Measurements from ENCODE around the gene RAB37.

RAB37 gene

DNA sequence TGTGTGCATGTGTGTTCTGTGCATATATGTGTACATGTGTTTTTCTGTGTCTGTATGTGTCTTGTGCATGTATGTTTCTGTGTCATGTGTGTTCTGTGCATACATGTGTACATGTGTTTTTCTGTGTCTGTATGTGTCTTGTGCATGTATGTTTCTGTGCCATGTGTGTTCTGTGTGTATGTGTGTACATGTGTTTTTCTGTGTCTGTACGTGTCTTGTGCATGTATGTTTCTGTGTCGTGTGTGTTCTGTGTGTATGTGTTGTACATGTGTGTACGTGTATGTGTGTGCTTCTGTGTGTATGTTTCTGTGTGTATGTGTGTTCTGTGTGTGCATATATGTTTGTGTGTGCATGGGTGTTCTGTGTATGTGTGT lies 8.4 kb upstream of the RAB37 start:
- no peak for DNase-seq

DNA sequence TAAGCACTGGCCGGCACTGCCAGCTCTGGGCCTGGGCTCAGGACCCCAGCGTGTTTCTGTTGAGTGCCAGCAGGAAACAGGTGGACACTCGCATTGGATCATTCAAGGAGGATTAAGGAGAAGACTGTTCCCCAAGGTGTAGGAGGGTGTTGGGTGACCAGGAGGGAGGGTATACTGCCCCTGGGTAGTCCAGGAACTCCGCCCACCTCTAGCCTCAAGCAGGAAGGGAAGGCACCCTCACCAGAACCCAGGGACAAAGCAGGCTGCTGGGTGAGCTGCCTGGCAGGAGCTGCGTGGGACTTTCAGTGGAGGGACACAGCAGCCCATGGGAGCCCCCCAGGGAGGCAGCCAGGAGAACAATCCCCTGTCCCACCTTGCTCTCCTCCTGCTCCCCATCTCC lies 7.7 kb upstream of the RAB37 start:
- DNase-seq = no peak

DNA sequence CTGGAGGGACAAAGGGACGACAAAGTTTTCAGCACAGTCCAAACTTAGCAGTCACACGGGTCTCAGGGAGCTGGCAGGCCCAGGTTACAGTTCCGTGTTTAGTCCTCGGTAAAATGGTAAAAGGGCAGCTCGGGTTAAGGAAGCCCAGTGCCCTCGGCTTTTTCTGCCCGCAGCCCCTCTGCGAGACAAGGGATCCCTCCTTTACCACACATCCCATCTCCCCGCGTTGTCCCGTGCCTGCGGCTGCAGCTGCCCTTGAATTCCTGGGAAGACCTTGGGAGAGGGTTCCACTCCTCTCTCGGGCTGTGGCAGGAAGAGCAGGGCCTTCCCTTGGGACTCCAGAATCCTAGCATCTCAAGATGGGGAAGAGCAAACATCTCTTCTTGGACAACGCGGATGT lies 7.2 kb upstream of the RAB37 start:
- no peak for DNase-seq

DNA sequence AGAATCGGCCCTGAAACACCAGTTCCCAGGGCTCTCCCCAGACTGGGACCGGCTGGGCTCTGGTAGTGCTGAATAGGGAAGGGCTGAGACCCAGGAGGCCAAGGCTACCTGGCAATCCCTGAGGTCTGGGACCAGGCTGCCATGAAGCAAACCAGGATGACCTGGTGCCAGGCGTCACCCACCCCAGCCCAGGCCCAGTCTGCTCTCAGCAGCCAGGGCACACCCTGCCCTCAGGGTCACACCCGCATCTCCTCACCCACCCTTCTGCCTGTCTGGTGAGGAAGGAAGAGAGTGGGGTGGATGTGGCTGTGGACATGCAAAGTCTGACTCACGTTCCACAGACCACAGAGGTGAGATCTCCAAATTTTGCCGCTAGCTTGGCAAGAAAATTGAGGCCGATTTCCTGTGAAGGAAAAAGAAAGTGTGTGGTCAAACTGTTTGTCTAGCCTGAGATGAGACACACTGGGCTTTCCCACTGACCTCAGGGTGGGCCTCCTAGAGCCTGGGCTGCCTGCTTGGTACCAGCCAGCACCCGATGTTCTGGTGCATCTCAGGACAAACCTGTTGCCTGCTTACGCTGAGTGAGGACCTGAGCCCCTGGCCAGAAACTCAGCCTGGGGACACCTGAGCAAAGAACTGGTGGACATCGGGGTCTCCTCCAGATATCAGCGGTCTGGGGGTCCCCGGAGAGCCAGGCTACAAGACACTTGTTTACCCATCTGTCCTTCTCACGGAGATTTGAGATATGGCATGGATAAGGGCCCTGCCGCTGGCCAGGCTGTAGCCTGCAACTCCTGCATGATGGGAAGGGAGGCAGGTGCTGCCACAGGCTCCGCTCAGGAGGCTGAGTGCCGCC lies 6.3 kb upstream of the RAB37 start:
- no peak for DNase-seq

DNA sequence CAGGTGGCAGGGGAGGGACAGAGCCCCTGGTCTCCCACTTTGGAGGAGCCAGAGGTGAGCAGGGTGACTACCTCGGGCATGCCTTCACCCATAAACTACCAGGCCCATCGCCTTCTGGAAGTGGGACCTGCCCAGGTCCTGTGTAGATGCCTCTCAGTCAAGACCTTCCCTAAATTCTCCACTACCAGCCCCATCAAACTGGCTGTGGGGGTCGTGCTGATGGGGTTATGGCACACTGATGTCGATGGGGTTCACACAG lies 5.8 kb upstream of the RAB37 start:
- DNase-seq = no peak

DNA sequence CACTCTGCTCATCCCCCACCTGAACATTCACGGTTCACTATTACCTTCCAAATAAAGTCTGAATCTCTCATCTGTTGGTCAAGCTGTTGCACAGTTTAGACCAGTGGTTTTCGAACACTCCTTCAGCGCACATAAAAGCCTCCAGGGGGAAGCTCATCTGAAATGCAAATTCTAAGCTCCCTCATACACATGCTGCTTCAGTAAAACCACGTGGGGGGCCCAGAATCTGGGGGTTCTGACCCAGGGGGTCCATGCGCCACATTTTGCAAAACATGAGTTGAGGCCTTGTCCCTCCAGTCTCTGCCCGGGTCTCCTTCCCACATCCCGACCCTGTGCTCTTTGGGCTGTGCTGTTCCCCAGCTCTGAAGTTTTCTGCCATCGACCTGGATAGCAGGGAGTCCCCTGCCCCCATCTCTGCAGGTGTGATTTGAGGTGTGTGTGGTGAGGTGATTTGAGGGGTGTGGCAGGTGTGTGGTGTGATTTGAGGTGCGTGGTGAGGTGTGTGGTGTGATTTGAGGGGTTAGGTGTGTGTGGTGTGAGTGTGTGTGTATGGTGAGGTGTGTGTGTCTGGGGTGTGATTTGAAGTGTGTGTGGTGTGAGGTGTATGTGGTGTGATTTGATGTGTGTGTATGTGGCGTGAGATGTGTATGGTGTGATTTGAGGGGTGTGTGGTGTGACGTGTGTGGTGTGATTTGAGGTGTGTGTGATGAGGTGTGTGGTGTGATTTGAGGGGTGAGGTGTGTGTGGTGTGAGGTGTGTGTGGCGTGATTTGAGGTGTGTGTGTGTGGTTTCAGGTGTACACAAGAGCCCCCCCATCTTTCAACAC lies 4.8 kb upstream of the RAB37 start:
- no peak for DNase-seq

DNA sequence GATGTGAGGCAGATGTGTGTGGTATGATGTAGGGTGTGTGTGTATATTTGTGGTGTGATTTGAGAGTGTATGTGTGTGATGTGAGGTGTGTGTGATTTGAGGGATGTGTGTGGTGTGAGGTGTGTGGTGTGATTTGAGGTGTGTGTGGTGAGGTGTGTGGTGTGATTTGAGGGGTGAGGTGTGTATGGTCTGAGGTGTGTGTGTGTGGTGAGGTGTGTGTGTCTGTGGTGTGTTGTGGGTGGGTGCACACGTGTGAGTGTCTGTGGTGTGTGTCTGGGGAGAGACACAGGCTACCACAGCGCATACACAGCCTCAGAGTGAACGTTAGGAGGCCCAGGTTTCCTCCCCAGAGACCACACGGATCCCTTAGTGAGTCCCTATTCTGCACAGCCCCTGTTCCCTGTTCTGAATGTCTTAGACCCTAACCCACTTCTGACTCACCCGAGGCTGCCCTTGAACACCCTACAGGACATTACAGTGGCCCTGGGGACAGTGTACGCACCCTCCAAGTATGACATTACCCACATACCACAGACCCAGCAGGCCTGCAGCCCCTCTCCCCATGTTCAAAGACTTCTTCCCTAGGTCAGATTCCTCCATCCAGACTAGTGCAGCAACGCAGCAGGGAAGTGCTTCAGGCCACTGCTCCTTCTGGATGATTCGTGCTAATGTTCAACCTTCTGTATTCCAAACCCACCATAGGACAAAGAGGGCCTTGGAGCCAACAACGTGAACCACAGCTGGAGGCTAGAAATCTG lies 3.5 kb upstream of the RAB37 start:
- no peak for DNase-seq

DNA sequence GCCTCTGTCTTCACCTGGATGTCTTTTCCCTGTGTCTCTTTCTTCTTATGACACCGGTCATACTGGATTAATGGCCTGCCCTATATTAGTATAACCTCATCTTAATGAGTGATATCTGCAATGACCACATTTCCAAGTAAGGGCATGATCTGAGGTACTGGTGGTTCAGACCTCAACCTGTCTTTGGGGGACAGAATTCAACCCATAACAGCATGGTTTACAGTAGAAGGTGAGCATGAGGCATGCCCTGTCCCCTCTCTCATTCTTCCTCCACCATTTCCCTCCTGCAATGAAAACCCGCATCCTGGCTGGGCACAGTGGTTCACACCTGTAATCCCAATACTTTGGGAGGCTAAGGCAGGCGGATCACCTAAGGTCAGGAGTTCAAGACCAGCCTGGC lies 2.8 kb upstream of the RAB37 start:
- DNase-seq = no peak

DNA sequence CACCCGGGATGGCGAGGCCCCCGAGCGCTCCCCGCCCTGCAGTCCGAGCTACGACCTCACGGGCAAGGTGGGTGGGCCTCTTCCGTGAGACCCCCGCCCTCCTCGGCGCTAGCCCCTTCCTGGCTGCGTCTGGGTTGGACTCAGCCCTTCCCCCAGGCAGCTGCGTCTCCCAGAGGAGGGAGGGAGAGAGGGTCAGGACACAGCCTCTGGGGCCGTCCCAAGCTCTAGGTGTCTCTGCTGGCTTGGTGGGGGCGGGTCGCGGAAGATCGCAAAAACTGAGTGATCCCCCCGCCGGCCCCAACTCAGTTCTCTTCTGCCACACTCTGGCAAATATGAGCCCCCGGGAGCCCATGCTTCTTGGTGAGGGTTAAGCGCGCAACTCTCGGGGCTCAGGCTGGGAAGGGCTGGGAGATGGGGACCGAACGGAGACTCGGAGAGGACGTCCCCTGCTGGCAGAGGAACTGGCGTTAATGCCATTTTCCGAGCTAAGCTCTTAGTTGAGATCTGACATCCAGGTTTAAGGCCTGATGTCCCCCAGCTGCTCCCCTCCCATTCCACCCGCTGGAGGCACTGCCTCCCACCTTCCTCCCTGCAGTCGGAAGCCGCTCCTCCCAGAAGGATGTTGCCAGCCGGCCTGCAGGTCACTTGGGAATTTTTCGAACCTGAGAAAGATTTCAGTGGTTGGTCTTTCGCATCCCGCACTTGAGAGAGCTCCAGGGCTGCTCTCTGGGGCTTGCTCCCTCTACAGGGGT lies 419 bp downstream of the RAB37 start:
- DNase-seq = no peak

DNA sequence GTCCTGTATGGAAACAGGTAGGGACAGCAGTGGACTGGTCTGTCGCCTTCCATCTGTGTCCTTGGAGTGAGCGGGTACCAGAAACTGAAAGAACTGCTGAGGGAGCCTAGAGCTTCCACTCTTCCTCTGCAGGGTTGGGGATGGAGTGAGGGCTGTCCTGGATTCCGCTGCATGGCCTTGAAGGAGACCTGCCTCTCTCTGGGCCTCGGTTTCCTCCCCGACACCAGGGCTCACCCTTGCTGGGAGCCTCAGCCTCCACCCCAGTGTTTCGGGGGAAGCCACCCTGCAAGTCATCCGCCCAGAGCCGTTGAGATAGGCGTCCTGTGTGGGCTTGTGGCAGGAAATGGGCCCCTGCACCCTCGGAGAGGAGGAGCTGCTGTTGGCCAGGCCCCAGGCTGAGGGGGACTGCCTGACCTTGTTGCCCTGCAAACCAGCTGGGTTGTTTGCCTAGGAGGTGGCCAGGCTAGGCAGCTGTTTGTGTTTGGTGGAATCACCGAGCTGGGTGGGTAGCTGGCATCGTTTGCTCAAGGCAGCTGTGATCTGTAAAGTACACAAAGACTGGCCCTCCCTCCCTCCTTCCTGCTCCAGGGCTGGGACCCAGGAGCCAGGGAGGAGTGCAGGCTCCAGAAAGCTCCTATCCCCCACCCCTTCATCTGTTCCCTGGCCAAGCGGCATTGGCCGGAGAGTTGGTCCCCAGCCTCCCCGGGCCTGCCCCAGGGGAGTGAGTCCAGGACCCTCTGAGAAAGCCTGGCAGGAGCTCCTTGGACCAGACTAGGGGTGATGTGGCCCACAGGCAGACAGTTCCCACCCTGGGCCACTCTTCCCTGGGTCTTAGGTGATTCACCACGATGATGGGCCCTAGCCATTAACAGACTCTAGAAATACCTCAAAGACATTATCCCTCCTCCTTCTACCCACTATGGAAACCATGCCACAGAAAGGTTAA lies 1.3 kb downstream of the RAB37 start:
- DNase-seq = no peak

DNA sequence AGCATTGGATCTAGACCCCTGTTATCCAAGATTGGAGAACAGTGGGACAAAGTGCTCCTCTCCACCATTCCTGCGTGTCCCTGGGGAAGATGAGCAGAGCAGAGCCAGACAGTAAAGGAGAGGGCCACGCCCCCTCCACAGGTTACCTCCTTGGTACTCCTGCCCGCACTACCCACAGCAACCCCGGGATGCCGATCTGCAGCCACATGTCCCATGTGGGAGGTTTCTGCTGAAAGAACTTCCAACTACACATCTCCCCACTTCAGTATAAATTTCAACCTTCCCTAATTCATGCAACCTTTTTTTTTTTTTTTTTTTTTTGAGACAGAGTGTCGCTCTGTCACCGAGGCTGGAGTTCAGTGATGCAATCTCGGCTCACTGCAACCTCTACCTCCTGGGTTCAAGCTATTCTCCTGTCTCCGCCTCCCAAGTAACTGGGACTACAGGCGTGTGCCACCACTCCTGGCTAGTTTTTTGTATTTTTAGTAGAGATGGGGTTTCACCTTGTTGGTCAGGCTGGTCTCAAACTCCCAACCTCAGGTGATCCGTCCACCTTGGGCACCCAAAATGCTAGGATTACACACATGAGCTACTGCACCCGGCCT lies 2.3 kb downstream of the RAB37 start:
- DNase-seq = no peak

DNA sequence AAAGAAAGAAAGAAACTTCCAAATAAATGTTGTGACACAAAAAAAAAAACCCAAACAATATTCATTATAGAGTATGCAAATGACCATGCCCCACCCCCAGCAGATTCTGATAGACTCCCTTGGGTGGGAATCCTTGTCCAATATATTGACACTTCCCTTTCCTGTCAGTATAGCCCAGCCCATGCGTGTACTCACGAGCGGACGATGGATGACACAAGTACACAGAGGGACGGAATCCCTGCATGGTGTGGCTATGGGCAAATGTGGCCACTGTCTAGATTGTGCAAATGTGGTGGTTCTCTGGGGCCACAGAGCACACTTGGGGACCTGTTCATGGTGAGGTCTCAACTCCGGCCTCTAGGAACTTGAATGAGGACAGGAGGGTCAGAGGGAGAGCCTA lies 3.1 kb downstream of the RAB37 start:
- DNase-seq = no peak

DNA sequence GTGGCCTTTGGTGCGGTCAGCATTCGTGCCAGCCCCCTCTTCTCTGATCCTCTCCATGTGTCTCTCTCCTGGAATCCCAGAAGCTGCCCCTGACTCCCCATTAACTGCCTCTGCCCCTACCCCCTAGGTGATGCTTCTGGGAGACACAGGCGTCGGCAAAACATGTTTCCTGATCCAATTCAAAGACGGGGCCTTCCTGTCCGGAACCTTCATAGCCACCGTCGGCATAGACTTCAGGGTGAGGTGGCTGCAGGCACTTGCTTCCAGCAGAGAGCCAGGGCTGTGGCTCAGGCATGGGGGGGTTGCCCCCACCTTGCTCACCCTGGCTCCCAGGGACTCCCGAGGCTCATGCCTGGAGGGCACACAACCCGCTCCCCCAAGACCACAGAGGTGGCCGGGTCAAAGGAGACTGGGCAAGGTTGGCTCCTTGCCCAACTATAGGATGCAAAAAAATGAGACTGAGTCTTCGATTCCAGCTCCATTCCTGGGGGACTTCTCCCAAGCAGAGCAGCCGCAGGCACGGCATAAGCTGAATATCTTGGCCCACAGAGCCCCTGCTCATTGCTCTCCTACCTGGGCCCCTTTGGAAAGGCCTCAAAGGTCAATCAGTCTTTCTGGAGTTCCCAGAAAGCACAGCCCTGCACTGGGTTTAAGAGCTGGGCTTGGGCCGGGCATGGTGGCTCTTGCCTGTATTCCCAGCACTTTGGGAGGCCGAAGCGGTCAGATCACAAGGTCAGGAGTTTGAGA lies 3.8 kb downstream of the RAB37 start:
- DNase-seq = no peak

DNA sequence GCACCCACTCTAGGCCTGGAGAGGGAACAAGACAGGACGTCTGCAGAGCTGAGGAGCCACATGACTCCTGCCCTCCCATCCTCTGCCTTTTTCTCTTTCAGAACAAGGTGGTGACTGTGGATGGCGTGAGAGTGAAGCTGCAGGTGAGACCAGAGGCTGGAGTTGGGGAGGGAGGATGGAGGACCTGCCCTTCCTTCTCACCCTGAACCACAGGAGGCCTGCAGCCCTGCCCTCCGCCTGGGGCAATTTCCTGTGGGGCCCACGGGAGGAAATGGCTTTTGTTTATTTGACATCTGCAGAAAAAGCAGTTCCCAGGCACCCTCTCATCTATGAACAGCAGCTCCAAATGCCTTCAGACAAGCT lies 5.1 kb downstream of the RAB37 start:
- no peak for DNase-seq

DNA sequence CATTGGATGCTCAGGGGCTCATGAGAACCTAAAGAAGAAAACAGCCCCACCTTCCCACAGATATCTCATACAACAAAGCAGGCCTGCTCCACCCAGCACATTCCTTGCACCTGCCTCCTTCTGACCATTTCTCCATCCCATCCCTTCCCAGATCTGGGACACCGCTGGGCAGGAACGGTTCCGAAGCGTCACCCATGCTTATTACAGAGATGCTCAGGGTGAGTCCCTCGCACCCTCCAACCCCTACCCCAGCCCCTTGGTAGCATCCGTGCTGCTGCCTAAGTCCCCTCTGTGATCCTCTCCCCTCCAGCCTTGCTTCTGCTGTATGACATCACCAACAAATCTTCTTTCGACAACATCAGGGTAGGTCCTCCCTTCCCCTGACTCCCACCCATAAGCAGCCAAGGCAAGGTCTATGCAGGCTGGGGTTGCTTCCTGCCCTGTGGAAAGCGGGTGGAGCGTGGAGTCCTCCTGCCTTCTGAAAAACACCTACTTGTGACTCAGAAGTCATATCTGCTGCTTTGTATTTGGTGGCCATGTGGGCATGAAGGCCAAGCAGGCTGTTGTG lies 6.0 kb downstream of the RAB37 start:
- DNase-seq = no peak

DNA sequence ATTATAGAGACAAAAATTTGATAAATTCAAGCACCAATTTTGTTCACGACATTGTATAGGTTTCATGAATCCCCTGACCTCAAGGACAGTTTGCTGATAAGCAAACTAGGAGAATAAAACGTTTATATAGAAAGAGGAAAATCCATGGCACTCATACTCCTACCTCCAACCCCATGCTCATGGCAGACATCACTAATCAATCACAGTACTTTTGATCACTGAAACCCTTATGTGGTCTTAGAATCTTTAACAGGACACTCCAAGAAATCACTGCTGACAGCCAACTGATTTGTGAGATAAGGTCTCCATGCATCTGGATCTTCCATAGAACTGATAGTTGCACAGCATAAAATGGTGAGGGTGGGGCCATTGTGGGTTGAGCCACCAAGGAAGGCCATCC lies 6.7 kb downstream of the RAB37 start:
- DNase-seq = no peak

DNA sequence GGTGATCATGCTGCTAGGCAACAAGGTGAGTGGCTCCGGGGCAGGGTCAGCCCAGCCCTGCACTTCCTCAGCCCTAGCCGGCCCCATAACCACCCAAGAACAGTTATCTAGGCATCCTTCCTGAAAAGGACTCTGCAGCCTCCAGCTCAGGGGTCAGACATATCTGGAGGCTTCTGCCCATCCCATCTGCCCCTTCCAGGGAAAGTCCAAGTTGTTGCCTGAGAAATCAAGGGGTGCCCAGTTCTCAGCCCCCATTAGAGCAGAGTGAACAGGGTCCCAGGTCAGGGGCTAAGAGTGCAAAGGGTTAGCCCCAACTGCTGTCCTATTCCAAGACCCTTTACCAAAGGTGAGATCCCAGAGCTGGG lies 7.3 kb downstream of the RAB37 start:
- DNase-seq = no peak

DNA sequence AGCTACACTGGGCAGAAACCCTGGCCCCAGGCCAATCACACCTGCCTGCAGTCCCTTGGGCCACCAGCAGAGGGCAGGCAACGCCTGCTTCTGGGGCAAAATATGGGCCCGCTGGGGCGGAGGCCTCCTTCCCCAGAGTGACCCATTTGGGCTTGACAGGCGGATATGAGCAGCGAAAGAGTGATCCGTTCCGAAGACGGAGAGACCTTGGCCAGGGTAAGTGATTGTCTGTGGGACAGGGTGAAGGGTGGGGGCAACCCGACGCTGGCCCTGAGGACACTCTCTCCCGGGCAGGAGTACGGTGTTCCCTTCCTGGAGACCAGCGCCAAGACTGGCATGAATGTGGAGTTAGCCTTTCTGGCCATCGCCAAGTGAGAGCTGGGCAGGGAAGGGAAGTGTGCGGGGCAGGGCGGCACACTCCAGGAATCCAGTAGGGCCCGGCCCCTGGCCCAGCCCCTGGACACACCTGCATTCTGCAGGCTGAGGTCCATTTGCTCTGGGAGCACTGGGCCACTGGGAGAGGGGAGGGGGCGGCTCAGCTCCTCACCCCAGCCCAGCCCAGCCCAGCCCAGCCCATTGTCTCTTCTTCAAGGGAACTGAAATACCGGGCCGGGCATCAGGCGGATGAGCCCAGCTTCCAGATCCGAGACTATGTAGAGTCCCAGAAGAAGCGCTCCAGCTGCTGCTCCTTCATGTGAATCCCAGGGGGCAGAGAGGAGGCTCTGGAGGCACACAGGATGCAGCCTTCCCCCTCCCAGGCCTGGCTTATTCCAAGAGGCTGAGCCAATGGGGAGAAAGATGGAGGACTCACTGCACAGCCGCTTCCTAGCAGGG lies 7.9 kb downstream of the RAB37 start:
- no peak for DNase-seq

DNA sequence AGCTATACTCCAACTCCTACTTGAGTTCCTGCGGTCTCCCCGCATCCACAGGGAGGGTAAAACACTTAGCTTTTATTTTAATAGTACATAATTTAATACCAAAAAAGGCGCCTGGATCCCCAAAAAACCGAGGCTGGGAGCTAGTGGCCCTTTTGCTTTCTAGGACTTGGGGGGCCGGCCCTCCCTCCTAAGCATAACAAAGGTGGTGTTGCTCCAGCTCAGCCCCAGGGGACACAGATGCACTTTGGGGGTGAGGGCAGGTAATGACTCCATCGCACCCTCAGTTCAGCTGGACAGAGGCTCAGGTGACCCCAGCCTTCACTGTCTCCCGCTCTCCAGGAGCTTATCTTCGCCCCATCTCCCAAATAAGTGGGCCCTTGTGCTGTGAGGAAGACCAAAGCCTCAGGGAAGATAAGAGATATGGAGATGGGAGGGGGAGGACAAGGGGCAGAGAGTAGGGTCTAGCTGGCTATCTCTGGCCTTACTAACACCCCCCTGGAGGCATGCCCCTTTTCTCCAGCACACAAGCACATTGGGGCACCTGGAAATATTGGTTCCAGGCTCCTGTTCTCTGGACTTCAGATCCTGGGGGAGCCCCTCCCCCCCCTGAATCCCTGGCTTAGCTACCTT lies 8.6 kb downstream of the RAB37 start:
- DNase-seq = no peak
